ENCODE results near the gene RCOR3. TPM values are rescaled to one million over a fixed set of nuclear protein-coding genes. Genes with fewer than 3 reads are reported as not detected.

RCOR3 gene
- total and polyA plus RNA-seq, 2 of the 8 experiments (the other 6 are each of a cell fraction or from before 2014, with no cell fraction given): 21.4 to 36.3 TPM

- no peak overlapping the region for H3K4ac ChIP-seq (replicated peaks; ENCODE audit: insufficient read length, low read depth, low read length)
- DNase-seq (ENCODE audit: low read depth in 1 of 2, low spot score in 2 of 2) (no peak), FAIRE-seq (no peak)
- no peak overlapping the region for H4K8ac ChIP-seq (ENCODE audit: extremely low read depth, insufficient read depth, low read length)
- H2BK5ac ChIP-seq (ENCODE audit: low read depth, low read length): no peak overlapping the region
- H2BK12ac ChIP-seq (ENCODE audit: low read depth, low read length): no peak overlapping the region
- H3K36me3 ChIP-seq (ENCODE audit: control insufficient read depth in 2 of 4, insufficient read depth in 4 of 4, low read length in 3 of 4): no peaks in the 10 kb centered on the region
- no peak overlapping the region for H2AFZ ChIP-seq (ENCODE audit: low read length)
- no peak overlapping the region for H4K91ac ChIP-seq (replicated peaks; ENCODE audit: insufficient read length, low read length)
- no peaks in the 10 kb centered on the region for H4K20me1 ChIP-seq (replicated peaks in 1 of 2; ENCODE audit: control insufficient read depth in 1 of 2, insufficient read depth in 2 of 2, low read length in 2 of 2)
- no peak overlapping the region for H3K4me2 ChIP-seq (ENCODE audit: insufficient read depth in 1 of 2, low read depth in 2 of 2, low read length in 2 of 2)
- no peak overlapping the region for H2AK5ac ChIP-seq (ENCODE audit: low read depth, low read length)
- ChIA-PET POLR2A (ENCODE audit: partially characterized antibody) (no interaction called here), CTCF (ENCODE audit: partially characterized antibody) (no interaction called here)
- no peak overlapping the region for H3K9ac ChIP-seq (replicated peaks in 1 of 4; ENCODE audit: extremely low read depth in 1 of 4, low read depth in 3 of 4, low read length in 3 of 4)
- H2BK20ac ChIP-seq (ENCODE audit: low read length): no peak overlapping the region
- H3K4me3 ChIP-seq (ENCODE audit: extremely low read depth in 1 of 4, insufficient read depth in 2 of 4, low read depth in 3 of 4, low read length in 4 of 4): no peak overlapping the region
- 97% methylated on average over 5 of the region's 5 CpGs; no CpG with 5 or more reads in 1 of the 2 experiments for WGBS, 2 experiments (ENCODE audit: extremely low coverage in 1 of 2, insufficient coverage in 1 of 2, insufficient read length in 1 of 2, insufficient replicate concordance in 2 of 2, low coverage in 1 of 2, low lambda C conversion rate in 2 of 2, missing lambda C conversion rate in 1 of 2)
- H3K56ac ChIP-seq (replicated peaks; ENCODE audit: insufficient read length, low read depth, low read length): no peak overlapping the region
- no peak overlapping the region for H2BK120ac ChIP-seq (replicated peaks; ENCODE audit: low read depth, low read length)
- no peaks in the 10 kb centered on the region for H3K23me2 ChIP-seq (ENCODE audit: low read depth, low read length)
- H2BK15ac ChIP-seq (ENCODE audit: low read length): no peak overlapping the region
- peaks cover 0 to 3% of the 10 kb centered on the region in 2 experiments; a peak in 1 of 4 replicates for H3K9me3 ChIP-seq (ENCODE audit: insufficient read depth in 2 of 2, low read depth in 1 of 2, low read length in 1 of 2)
- H3K23ac ChIP-seq (ENCODE audit: insufficient read length): no peak overlapping the region
- no peaks in the 10 kb centered on the region for H3K79me1 ChIP-seq (ENCODE audit: low read depth, low read length)
- H3K79me2 ChIP-seq (ENCODE audit: control insufficient read depth in 1 of 2, insufficient read depth in 2 of 2, low read length in 2 of 2): no peaks in the 10 kb centered on the region
- no peak overlapping the region for H3K14ac ChIP-seq (ENCODE audit: insufficient read length)
- no peak overlapping the region for H4K5ac ChIP-seq (ENCODE audit: insufficient read length, low read depth, low read length)
- H3K18ac ChIP-seq (ENCODE audit: extremely low read depth, low read length): no peak overlapping the region
- H3K4me1 ChIP-seq (replicated peaks in 1 of 4; ENCODE audit: control insufficient read depth in 3 of 4, insufficient read depth in 4 of 4, low read length in 3 of 4): no peaks in the 10 kb centered on the region
- no peak overlapping the region for H3K27ac ChIP-seq (ENCODE audit: low read depth, low read length)
- H3K27me3 ChIP-seq (replicated peaks in 1 of 4; ENCODE audit: control insufficient read depth in 3 of 4, extremely low read depth in 1 of 4, insufficient read depth in 3 of 4, low read length in 3 of 4): no peaks in the 10 kb centered on the region
- no peak for TF ChIP-seq RNF2 (IDR thresholded peaks at IDR 0.05; ENCODE audit: borderline replicate concordance, low read depth, low read length, missing control alignments, poor library complexity, severe bottlenecking)
- no peak for TF ChIP-seq KDM5A (IDR thresholded peaks at IDR 0.05; ENCODE audit: low read length)
Observed at GRCh38 chr1:211210052-211210451, 49.1 kb upstream of the RCOR3 start.
